Measurements from ENCODE around the gene ANKRD17.

DNA sequence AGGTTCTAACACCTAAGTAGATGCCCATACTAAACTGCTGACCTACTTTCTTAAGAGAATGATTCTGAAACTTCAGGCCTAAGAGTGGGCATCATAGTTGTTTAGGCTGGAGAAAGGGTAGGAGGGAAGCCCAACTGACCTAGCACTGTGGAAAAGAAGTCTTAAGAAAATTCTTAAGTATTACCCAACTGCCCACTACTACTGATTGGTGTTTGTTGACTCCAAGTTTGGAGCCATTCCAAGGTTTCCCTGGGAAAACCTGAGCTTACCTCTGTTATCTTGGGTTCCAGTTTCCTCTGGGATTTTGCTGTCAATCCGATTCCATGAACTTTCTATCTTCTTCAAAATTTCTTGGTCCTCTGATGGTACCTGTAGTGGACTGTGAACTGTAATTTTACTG, 23.9 kb downstream of the ANKRD17 start:
- TF ChIP-seq MAX (IDR thresholded peaks at IDR 0.05; ENCODE audit: low read depth, low read length), result no peak
- TF ChIP-seq POLR2A (IDR thresholded peaks at IDR 0.05; ENCODE audit: extremely low read depth, insufficient read length), result no peak
